SU-DHL-6 (cell line): Measurements from ENCODE around the gene AKT1S1.

Experiments used
- EZH2phosphoT487 ChIP-seq: fragments of 200-600 bp; sonication (generic), shearing (Covaris generic); conservative IDR thresholded peaks from 2 replicates; pipeline ENCODE4 v1.6.1; 2018; ENCODE audit warnings: mild to moderate bottlenecking, antibody characterized with exemption, low read length, moderate library complexity, mixed read lengths
- TF ChIP-seq, protein P1 (sequence below): fragments of 200-600 bp; sonication (generic); IDR thresholded peaks from one replicate; pipeline ENCODE4 v1.5.1; 2017; ENCODE audit warnings: antibody characterized with exemption, mild to moderate bottlenecking, low read length, moderate library complexity; ENCODE audit not compliant: insufficient read depth, poor library complexity, severe bottlenecking

DNA sequence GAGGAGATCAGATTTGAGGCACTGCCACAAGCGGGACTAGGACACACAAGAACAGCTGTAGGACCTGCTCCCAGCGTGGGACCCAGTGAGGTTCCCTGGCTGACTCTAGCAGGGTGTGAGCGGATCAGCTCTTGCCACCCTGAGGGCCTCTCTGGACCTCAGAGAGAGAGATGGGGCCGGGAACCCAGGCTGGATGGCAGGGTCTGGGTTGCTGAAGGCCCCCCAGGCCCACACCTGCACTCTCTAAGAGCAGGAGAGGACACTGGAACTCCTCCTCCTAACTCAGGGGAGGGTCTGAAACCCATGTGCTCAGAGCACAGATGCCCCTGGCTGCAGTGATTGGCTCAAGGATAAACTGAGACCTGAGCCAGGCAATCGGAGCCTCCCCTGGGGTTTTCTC lies 33.0 kb upstream of the AKT1S1 start:
- TF ChIP-seq, protein P1, sequence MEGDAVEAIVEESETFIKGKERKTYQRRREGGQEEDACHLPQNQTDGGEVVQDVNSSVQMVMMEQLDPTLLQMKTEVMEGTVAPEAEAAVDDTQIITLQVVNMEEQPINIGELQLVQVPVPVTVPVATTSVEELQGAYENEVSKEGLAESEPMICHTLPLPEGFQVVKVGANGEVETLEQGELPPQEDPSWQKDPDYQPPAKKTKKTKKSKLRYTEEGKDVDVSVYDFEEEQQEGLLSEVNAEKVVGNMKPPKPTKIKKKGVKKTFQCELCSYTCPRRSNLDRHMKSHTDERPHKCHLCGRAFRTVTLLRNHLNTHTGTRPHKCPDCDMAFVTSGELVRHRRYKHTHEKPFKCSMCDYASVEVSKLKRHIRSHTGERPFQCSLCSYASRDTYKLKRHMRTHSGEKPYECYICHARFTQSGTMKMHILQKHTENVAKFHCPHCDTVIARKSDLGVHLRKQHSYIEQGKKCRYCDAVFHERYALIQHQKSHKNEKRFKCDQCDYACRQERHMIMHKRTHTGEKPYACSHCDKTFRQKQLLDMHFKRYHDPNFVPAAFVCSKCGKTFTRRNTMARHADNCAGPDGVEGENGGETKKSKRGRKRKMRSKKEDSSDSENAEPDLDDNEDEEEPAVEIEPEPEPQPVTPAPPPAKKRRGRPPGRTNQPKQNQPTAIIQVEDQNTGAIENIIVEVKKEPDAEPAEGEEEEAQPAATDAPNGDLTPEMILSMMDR = no peak
- TF ChIP-seq EZH2phosphoT487 = no peak
